HepG2 (cell line): ENCODE measurements around the gene ASIC2. TPM values are rescaled to one million over a fixed set of nuclear protein-coding genes. Genes with fewer than 3 reads are reported as not detected.

Experiments
- ATAC-seq: fragments of 200-7000 bp; cut with Tn5 transposase; 3 replicates; pipeline ENCODE4 v1.9.1; 2020; ENCODE audit warnings: mild to moderate bottlenecking, moderate library complexity
- BruUV-seq: library from RNA; stranded (reverse); fragments of 400-500 nt; replicated peaks from 2 replicates; lab custom pipeline; 2021; lab: Mats Ljungman, UMichigan
- CTCF ChIA-PET: fragments of 300-600 bp; formaldehyde crosslinking; extraction: SDS; loops from one replicate; lab custom pipeline; 2021; ENCODE audit warnings: low total read pairs, inconsistent platforms, low intra/inter-chr PET ratio; lab: Yijun Ruan, JAX
- POLR2A ChIA-PET: fragments of 350-600 bp; sonication (Branson Sonifier 250); formaldehyde crosslinking; loops from one replicate; lab custom pipeline; 2020; ENCODE audit warnings: antibody characterized with exemption, inconsistent platforms; lab: Yijun Ruan, JAX
- DNase-seq: peaks from one replicate; pipeline ENCODE4 v3.0.0-alpha.2; 2015; ENCODE audit warnings: low spot score
- FAIRE-seq: peaks from 3 replicates; lab custom pipeline; 2011; peaks lifted over from hg19 to GRCh38; lab: Jason Lieb, UNC
- H2AFZ ChIP-seq: one replicate; pipeline ENCODE4 v1.6.1; 2011; ENCODE audit warnings: low read length, inconsistent platforms
- H3K27ac ChIP-seq: fragments of 300-600 bp; 3 replicates; pipeline ENCODE4 v1.8.0; 2011; ENCODE audit warnings: mixed run types, mild to moderate bottlenecking, mixed read lengths, low read length, inconsistent platforms; ENCODE audit not compliant: insufficient read depth; ENCODE audit errors: extremely low read length
- H3K27me3 ChIP-seq, 2 experiments: fragments of 200-600 bp in 1 of 2; 2 replicates in 1 of 2; 3 replicates in 1 of 2; pipeline versions ENCODE4 v1.6.0 to v1.8.0; 2011; ENCODE audit warnings: low read length in 2 of 2, mild to moderate bottlenecking in 2 of 2, moderate library complexity in 2 of 2, inconsistent platforms in 1 of 2; ENCODE audit not compliant: insufficient read depth in 2 of 2, control insufficient read depth in 1 of 2
- H3K36me3 ChIP-seq, 2 experiments: fragments of 200-600 bp in 1 of 2; replicated peaks in 1 of 2; 2 replicates in 1 of 2; 3 replicates in 1 of 2; pipeline versions ENCODE4 v1.5.1 to v1.8.0; 2011; ENCODE audit warnings: low read length in 2 of 2, inconsistent platforms in 1 of 2; ENCODE audit not compliant: insufficient read depth in 2 of 2, control insufficient read depth in 1 of 2
- H3K4me1 ChIP-seq: 2 replicates; pipeline ENCODE4 v1.5.1; 2012; ENCODE audit warnings: low read length, inconsistent platforms; ENCODE audit not compliant: insufficient read depth
- H3K4me2 ChIP-seq: 2 replicates; pipeline ENCODE4 v1.6.0; 2011; ENCODE audit warnings: low read depth, low read length, inconsistent platforms
- H3K4me3 ChIP-seq, 3 experiments: fragments of 200-600 bp in 1 of 3; sonication (generic), shearing (Covaris generic) in 1 of 3; replicated peaks in 1 of 3; 2 replicates each; pipeline ENCODE4 v1.5.1; 2011 to 2016; ENCODE audit warnings: low read length in 3 of 3, inconsistent platforms in 2 of 3, low read depth in 2 of 3, mild to moderate bottlenecking in 2 of 3, control low read depth in 1 of 3, mixed read lengths in 1 of 3; ENCODE audit not compliant: insufficient read depth in 1 of 3
- H3K79me2 ChIP-seq: one replicate; pipeline ENCODE4 v1.6.1; 2011; ENCODE audit warnings: low read length, inconsistent platforms; ENCODE audit not compliant: insufficient read depth
- H3K9ac ChIP-seq: 2 replicates; pipeline ENCODE4 v1.6.0; 2011; ENCODE audit warnings: mild to moderate bottlenecking, low read depth, low read length, inconsistent platforms; ENCODE audit not compliant: insufficient read depth
- H3K9me3 ChIP-seq: 2 replicates; pipeline ENCODE4 v1.5.1; 2012; ENCODE audit warnings: mild to moderate bottlenecking, low read length
- H4K20me1 ChIP-seq: 2 replicates; pipeline ENCODE4 v1.6.0; 2011; ENCODE audit warnings: inconsistent platforms, mild to moderate bottlenecking, low read length, moderate library complexity; ENCODE audit not compliant: insufficient read depth
- ETV6 ChIP-seq: sonication (generic); formaldehyde crosslinking; conservative IDR thresholded peaks from 2 replicates; pipeline ENCODE4 v1.4.0; 2020; ENCODE audit warnings: missing genetic modification reagents
- GZF1 ChIP-seq: sonication (generic); formaldehyde crosslinking; IDR thresholded peaks from 2 replicates; pipeline ENCODE4 v1.5.1; 2020; ENCODE audit warnings: mild to moderate bottlenecking, missing genetic modification reagents
- HNF4G ChIP-seq, 2 experiments: sonication (generic) in 1 of 2; formaldehyde crosslinking in 1 of 2; IDR thresholded peaks; 2 replicates each; pipeline versions ENCODE4 v1.4.0 to v1.6.1; 2011 to 2020; ENCODE audit warnings: borderline replicate concordance in 2 of 2, low read depth in 2 of 2, mild to moderate bottlenecking in 2 of 2, low read length in 1 of 2, missing genetic modification reagents in 1 of 2, moderate library complexity in 1 of 2
- HNRNPK ChIP-seq: fragments of 200-400 bp; formaldehyde crosslinking; IDR thresholded peaks from 2 replicates; pipeline ENCODE4 v1.6.1; 2018; ENCODE audit warnings: low read length, low read depth, moderate library complexity, mild to moderate bottlenecking; ENCODE audit not compliant: poor library complexity, severe bottlenecking
- HNRNPUL1 ChIP-seq: fragments of 200-400 bp; formaldehyde crosslinking; IDR thresholded peaks from 2 replicates; pipeline ENCODE4 v1.6.1; 2017; ENCODE audit warnings: low read depth, mild to moderate bottlenecking, low read length, moderate library complexity
- NFE2 ChIP-seq: sonication (generic); formaldehyde crosslinking; IDR thresholded peaks from 2 replicates; pipeline ENCODE4 v1.4.0; 2020; ENCODE audit warnings: missing genetic modification reagents
- NR2F2 ChIP-seq: IDR thresholded peaks from 2 replicates; pipeline ENCODE4 v1.6.1; 2012; ENCODE audit warnings: low read depth, inconsistent platforms, borderline replicate concordance
- PCBP2 ChIP-seq: fragments of 200-400 bp; formaldehyde crosslinking; optimal IDR thresholded peaks from 2 replicates; pipeline ENCODE3; 2018; ENCODE audit warnings: low read length, low read depth; ENCODE audit not compliant: poor library complexity, severe bottlenecking
- PITX1 ChIP-seq: sonication (generic); formaldehyde crosslinking; IDR thresholded peaks from 2 replicates; pipeline ENCODE4 v1.5.1; 2020; ENCODE audit warnings: mild to moderate bottlenecking, missing genetic modification reagents
- RARA ChIP-seq: IDR thresholded peaks from 2 replicates; pipeline ENCODE4 v1.6.1; 2016; ENCODE audit warnings: missing genetic modification reagents, missing compliant biosample characterization
- SP5 ChIP-seq: IDR thresholded peaks from 2 replicates; pipeline ENCODE4 v1.6.1; 2016; ENCODE audit warnings: low read depth, borderline replicate concordance
- ZSCAN30 ChIP-seq: sonication (generic); formaldehyde crosslinking; IDR thresholded peaks from 2 replicates; pipeline ENCODE4 v1.5.0; 2020; ENCODE audit warnings: mild to moderate bottlenecking, missing genetic modification reagents
- WGBS: methylation state at CpG from one replicate; pipeline ENCODE4 v1.1.6; 2017; ENCODE audit warnings: low lambda C conversion rate; 5-methylcytosine and 5-hydroxymethylcytosine counted together
- in situ Hi-C: cut with HindIII; loops from 2 replicates; pipeline ENCODE4 v1.10.0; 2017; ENCODE audit warnings: low pct_unique_long_range_greater_than_20kb; ENCODE audit not compliant: extremely low pct_ligation_motif_present
- intact Hi-C: fragments of 100-400 bp; cut with micrococcal nuclease; formaldehyde crosslinking; loops from one replicate; pipeline ENCODE4 v1.10.0; 2022; ENCODE audit not compliant: unreplicated experiment
- polyA plus RNA-seq, 8 experiments: library from polyadenylated mRNA; depleted of rRNA in 3 of 8; stranded (reverse) in 7 of 8; unstranded in 1 of 8; fragments of >200 nt; fragmentation: Illumina TruSeq in 4 of 8; extraction: Trizol in 4 of 8; gene quantifications; 2 replicates each; pipeline versions ENCODE4 v1.2.1 to v1.2.3, GENCODE V29; 2011 to 2016; ENCODE audit warnings: low read depth in 4 of 8, missing spikeins in 1 of 8, mixed read lengths in 1 of 8; ENCODE audit not compliant: insufficient read depth in 1 of 8
- total RNA-seq, 5 experiments: library from RNA; depleted of rRNA; stranded (reverse); fragments of >200 nt; fragmentation: Illumina TruSeq; extraction: Trizol; gene quantifications; 2 replicates each; pipeline ENCODE4 v1.2.3, GENCODE V29; 2016; ENCODE audit warnings: low read depth in 1 of 5
- TF ChIP-seq, protein P1 (sequence below): sonication (generic); formaldehyde crosslinking; IDR thresholded peaks from 2 replicates; pipeline ENCODE4 v1.8.0; 2022; ENCODE audit warnings: mild to moderate bottlenecking, missing genetic modification reagents, moderate library complexity

Gene ASIC2
- total and polyA plus RNA-seq, 2 of the 13 experiments (the other 11 are each of a cell fraction or from before 2014, with no cell fraction given) = not detected

- ATAC-seq (no peak), FAIRE-seq (no peak), DNase-seq (no peak)
- 3% methylated on average over 6 of the region's 6 CpGs for WGBS
- ChIA-PET CTCF (no interaction called here), POLR2A (no interaction called here)
- H3K27me3 ChIP-seq = peaks cover 1 to 18% of the 10 kb centered on the region in 2 experiments; a peak in 4 of 5 replicates
- H3K79me2 ChIP-seq = no peaks in the 10 kb centered on the region
- H4K20me1 ChIP-seq = 0 out of 2 replicates have a peak, but pooled peaks cover 2% of the 10 kb centered on the region
- intact Hi-C loops (no loop called here), in situ Hi-C loops (no loop called here)
- no peaks in the 10 kb centered on the region for H3K36me3 ChIP-seq
- H3K4me1 ChIP-seq = no peaks in the 10 kb centered on the region
- H3K4me2 ChIP-seq = no peak overlapping the region
- peak; percentile 78 for TF ChIP-seq PCBP2
- TF ChIP-seq ETV6 (CRISPR knock-in tag) = no peak
- TF ChIP-seq HNRNPK = peak; percentile 31
- no peak for TF ChIP-seq PITX1 (CRISPR knock-in tag)
- TF ChIP-seq NFE2 = no peak
- no peaks in the 10 kb centered on the region for H3K9me3 ChIP-seq
- BruUV-seq = no TSS peak
- no peak overlapping the region for H3K9ac ChIP-seq
- no peak overlapping the region for H2AFZ ChIP-seq
- no peak overlapping the region for H3K4me3 ChIP-seq
- no peak overlapping the region for H3K27ac ChIP-seq
These were observed 30.6 kb downstream of the ASIC2 start for GRCh38 chr17:33262266-33263123.

- Histone ChIP-seq H3K27ac (no peak overlapping the region), H3K4me2 (no peak overlapping the region), H3K36me3 (no peaks in the 10 kb centered on the region), H3K79me2 (no peaks in the 10 kb centered on the region), H3K27me3 (peaks cover 1 to 13% of the 10 kb centered on the region in 2 experiments; a peak in 4 of 5 replicates)
- in situ Hi-C loops = no loop called here
- POLR2A ChIA-PET = no interaction called here
- intact Hi-C loops = no loop called here
- no peak for FAIRE-seq
- TF ChIP-seq GZF1 (CRISPR knock-in tag) = no peak
- TF ChIP-seq NR2F2 = no peak
- no peak for TF ChIP-seq ZSCAN30 (CRISPR knock-in tag)
- no peak for TF ChIP-seq RARA
- no peak for TF ChIP-seq SP5 (CRISPR knock-in tag)
- no peak for TF ChIP-seq HNF4G (IDR thresholded peaks at IDR 0.05; ENCODE audit: borderline replicate concordance, low read depth, low read length)
- no peak for TF ChIP-seq HNF4G (CRISPR knock-in tag; IDR thresholded peaks at IDR 0.05; ENCODE audit: borderline replicate concordance, low read depth)
- TF ChIP-seq, protein P1, sequence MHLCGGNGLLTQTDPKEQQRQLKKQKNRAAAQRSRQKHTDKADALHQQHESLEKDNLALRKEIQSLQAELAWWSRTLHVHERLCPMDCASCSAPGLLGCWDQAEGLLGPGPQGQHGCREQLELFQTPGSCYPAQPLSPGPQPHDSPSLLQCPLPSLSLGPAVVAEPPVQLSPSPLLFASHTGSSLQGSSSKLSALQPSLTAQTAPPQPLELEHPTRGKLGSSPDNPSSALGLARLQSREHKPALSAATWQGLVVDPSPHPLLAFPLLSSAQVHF (CRISPR knock-in tag) = no peak
- TF ChIP-seq HNRNPUL1 = no peak
- TF ChIP-seq, all 625 proteins: peak for 0
- no peak overlapping the region for H2AFZ ChIP-seq
- no peaks in the 10 kb centered on the region for H3K9me3 ChIP-seq
- no peak overlapping the region for H3K9ac ChIP-seq
- DNase-seq = no peak
- 15% methylated on average over 2 of the region's 10 CpGs for WGBS
- H3K4me3 ChIP-seq = no peak overlapping the region
- 0 out of 2 replicates have a peak, but pooled peaks cover 2% of the 10 kb centered on the region for H4K20me1 ChIP-seq
- H3K4me1 ChIP-seq = no peaks in the 10 kb centered on the region
- CTCF ChIA-PET = no interaction called here
- ATAC-seq = no peak
- no TSS peak for BruUV-seq
These were observed 31.3 kb downstream of the ASIC2 start for GRCh38 chr17:33261820-33262219.
